Activated CD8-positive, alpha-beta T cell treated with anti-CD3 and anti-CD28 coated beads for 36 hours (primary cell): ENCODE results near the gene PRMT3. TPM values are rescaled to one million over a fixed set of nuclear protein-coding genes. Genes with fewer than 3 reads are reported as not detected.

ENCODE experiments used
- ATAC-seq: fragments of 200-7000 bp; cut with Tn5 transposase; one replicate; pipeline ENCODE4 v1.10.0; 2021; ENCODE audit warnings: mild to moderate bottlenecking, moderate library complexity
- CTCF ChIA-PET: fragments of 350-600 bp; sonication (Branson Sonifier 250); formaldehyde crosslinking; loops from one replicate; lab custom pipeline; 2021; ENCODE audit warnings: antibody characterized with exemption; lab: Charles Lee
- POLR2A ChIA-PET: fragments of 350-600 bp; sonication (Branson Sonifier 250); formaldehyde crosslinking; loops from one replicate; lab custom pipeline; 2021; ENCODE audit warnings: antibody characterized with exemption; lab: Charles Lee
- DNase-seq: peaks from one replicate; pipeline ENCODE4 v3.0.0-alpha.2; 2020
- H3K27ac Mint-ChIP-seq: one replicate; pipeline ENCODE4 v1.8.0; 2021; ENCODE audit warnings: mild to moderate bottlenecking, mixed read lengths
- H3K27me3 Mint-ChIP-seq: one replicate; pipeline ENCODE4 v1.8.0; 2021; ENCODE audit warnings: mixed read lengths
- H3K36me3 Mint-ChIP-seq: one replicate; pipeline ENCODE4 v1.8.0; 2021; ENCODE audit warnings: low read depth, mixed read lengths
- H3K4me1 Mint-ChIP-seq: one replicate; pipeline ENCODE4 v1.8.0; 2021; ENCODE audit warnings: low read depth, mixed read lengths
- H3K4me3 Mint-ChIP-seq: one replicate; pipeline ENCODE4 v1.8.0; 2021; ENCODE audit warnings: mild to moderate bottlenecking, moderate library complexity, mixed read lengths
- H3K9me3 Mint-ChIP-seq: one replicate; pipeline ENCODE4 v1.8.0; 2021; ENCODE audit warnings: mixed read lengths
- intact Hi-C: fragments of 100-400 bp; cut with micrococcal nuclease; formaldehyde crosslinking; loops from one replicate; pipeline ENCODE4 v1.10.0; 2022
- total RNA-seq, 2 experiments: library from RNA; stranded (reverse); gene quantifications; one replicate each; pipeline ENCODE4 v1.2.3, GENCODE V29; 2021
- TF ChIP-seq, protein P1 (sequence below): fragments of 200-600 bp; IDR thresholded peaks from one replicate; pipeline ENCODE4 v1.8.0; 2022; ENCODE audit warnings: antibody characterized with exemption, mild to moderate bottlenecking

The PRMT3 gene
- total RNA-seq, 2 experiments from 2014 or later, result 33.3 to 36.4 TPM

DNA sequence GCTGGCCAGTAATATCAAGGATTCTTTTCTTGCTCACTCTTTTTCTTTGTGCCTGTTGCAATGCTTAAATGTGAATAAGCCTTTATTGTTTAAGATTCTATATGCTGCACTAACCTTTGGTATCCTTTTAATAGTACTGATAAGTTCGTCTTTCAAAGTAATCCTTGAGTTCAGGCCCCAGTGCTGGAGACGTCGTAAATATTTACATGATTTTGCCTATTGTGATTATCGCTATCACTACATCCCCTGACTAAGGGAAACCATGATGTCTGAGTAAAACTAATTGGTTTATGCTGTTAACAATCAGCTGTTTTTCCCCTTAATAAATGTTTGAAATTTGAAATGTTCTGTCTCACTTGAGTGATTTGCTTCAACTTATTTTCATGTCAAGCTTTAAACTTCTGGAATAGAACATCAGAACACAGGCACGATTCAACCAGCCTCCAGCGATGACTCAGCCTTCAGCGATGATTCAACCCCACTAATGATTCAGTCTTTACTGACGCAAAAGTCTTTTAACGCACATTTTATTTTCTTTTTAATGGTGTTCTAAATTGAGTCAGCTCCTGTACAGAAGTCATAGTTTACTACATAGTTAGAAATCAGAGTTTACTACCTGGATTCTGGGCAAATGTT, 20.1 kb upstream of the PRMT3 start:
- TF ChIP-seq, protein P1, sequence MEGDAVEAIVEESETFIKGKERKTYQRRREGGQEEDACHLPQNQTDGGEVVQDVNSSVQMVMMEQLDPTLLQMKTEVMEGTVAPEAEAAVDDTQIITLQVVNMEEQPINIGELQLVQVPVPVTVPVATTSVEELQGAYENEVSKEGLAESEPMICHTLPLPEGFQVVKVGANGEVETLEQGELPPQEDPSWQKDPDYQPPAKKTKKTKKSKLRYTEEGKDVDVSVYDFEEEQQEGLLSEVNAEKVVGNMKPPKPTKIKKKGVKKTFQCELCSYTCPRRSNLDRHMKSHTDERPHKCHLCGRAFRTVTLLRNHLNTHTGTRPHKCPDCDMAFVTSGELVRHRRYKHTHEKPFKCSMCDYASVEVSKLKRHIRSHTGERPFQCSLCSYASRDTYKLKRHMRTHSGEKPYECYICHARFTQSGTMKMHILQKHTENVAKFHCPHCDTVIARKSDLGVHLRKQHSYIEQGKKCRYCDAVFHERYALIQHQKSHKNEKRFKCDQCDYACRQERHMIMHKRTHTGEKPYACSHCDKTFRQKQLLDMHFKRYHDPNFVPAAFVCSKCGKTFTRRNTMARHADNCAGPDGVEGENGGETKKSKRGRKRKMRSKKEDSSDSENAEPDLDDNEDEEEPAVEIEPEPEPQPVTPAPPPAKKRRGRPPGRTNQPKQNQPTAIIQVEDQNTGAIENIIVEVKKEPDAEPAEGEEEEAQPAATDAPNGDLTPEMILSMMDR, result no peak

DNA sequence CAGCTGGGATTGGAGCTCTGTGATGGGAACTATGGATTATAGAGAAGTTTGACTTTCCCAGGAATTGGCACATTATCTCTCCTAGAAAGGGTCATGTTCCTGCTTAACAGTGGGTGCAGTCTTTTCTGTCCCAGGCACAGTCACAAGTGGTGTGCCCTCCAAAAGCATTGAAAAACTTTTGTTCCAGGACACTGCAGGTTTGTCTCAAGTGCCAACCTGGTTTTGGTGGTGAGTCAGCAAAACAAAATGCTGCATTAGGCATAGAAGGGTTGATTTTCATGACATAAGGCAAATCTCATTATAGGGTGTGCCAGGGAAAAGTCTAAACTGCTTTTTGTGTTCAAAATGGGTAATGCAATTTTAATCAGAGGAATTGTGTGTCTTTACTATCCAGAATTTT, 19.1 kb upstream of the PRMT3 start:
- peaks cover 35% of the 10 kb centered on the region for H3K4me1 Mint-ChIP-seq
- intact Hi-C loops, result no loop called here
- no peak overlapping the region for H3K4me3 Mint-ChIP-seq
- ChIA-PET POLR2A (no interaction called here), CTCF (interaction anchor here (1.0 to 1.7 kb wide), 4 partner anchors 13 to 240 kb away, joined by 3 to 6 read pairs (median 4); no protein-coding TSS in a partner anchor)
- no peaks in the 10 kb centered on the region for H3K27me3 Mint-ChIP-seq
- DNase-seq (no peak), ATAC-seq (no peak)
- TF ChIP-seq, protein P1, result no peak
- peak overlapping the region; percentile 58 for H3K27ac Mint-ChIP-seq
- H3K9me3 Mint-ChIP-seq, result peaks cover 1% of the 10 kb centered on the region
- H3K36me3 Mint-ChIP-seq, result peaks cover 65% of the 10 kb centered on the region

More for the DNA sequence above, 20.1 kb upstream of the PRMT3 start:
- ChIA-PET CTCF (interaction anchor here (1.2 to 1.7 kb wide), 5 partner anchors 12 to 239 kb away, joined by 3 to 5 read pairs (median 4); no protein-coding TSS in a partner anchor), POLR2A (no interaction called here)
- DNase-seq, result peak; percentile 82
- Mint-ChIP-seq H3K36me3 (peaks cover 67% of the 10 kb centered on the region), H3K27me3 (no peaks in the 10 kb centered on the region), H3K4me1 (peaks cover 45% of the 10 kb centered on the region), H3K9me3 (peaks cover 5% of the 10 kb centered on the region), H3K4me3 (peak overlapping the region; percentile 38), H3K27ac (peak overlapping the region; percentile 85)
- ATAC-seq, result peak; percentile 70
- intact Hi-C loops, result no loop called here

DNA sequence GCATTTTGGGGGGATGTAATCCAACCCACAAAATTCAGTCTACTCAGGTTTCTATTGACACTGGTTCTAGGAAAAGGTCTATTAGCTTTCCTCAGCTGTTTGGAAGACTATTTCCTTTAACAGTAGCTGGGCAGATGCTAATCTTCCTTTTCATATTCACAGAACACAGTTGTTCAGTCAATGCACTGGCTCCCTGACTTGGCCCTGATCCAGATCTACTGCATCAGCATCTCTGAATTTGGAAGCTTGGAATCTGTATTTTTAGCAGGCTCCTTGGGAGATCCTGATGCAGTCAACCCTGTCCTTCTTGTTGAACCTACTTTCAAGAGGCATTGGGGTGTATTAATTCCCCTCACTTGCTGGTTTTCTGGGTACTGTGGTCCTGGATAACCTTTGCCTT, 17.7 kb upstream of the PRMT3 start:
- ChIA-PET CTCF (interaction anchor here (0.9 to 1.6 kb wide), 2 partner anchors 17 to 242 kb away, joined by 3 to 6 read pairs; no protein-coding TSS in a partner anchor), POLR2A (no interaction called here)
- DNase-seq, result no peak
- peaks cover 41% of the 10 kb centered on the region for H3K4me1 Mint-ChIP-seq
- no peak overlapping the region for H3K4me3 Mint-ChIP-seq
- no peak for ATAC-seq
- H3K9me3 Mint-ChIP-seq, result peaks cover 1% of the 10 kb centered on the region
- intact Hi-C loops, result no loop called here
- TF ChIP-seq, protein P1, result no peak
- peak overlapping the region; percentile 38 for H3K27ac Mint-ChIP-seq
- H3K36me3 Mint-ChIP-seq, result peaks cover 64% of the 10 kb centered on the region
- no peaks in the 10 kb centered on the region for H3K27me3 Mint-ChIP-seq

DNA sequence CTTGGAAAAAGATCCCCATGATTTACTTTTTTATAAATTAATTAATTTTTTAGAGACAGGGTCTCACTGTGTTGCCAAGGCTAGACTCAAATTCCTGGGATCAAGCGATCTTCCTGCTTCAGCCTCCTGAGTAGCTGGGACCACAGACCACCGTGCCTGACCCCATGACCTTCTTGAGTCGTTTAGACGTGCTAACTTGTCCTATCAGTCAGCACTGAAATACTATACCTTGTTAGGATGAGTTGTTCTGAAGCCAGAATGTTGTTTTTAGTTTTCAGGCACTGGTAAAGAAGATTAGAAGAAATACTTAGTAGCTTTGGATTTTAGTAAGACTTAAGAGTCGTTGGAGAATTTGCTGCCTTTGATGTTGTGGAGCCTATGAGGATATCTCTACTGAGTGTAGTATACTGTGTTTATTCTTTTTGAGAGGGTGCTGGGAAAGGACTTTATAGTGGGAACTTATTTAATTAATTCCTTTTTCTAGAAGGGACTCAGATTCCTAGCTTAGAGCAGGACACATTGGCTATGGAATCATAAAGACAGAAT, 15.4 kb upstream of the PRMT3 start:
- peaks cover 49% of the 10 kb centered on the region for H3K36me3 Mint-ChIP-seq
- no peaks in the 10 kb centered on the region for H3K9me3 Mint-ChIP-seq
- H3K27me3 Mint-ChIP-seq, result no peaks in the 10 kb centered on the region
- DNase-seq (no peak), ATAC-seq (no peak)
- intact Hi-C loops, result no loop called here
- peaks cover 22% of the 10 kb centered on the region for H3K4me1 Mint-ChIP-seq
- CTCF ChIA-PET, result interaction anchor here (1.0 to 1.1 kb wide), 3 partner anchors 21 to 244 kb away, joined by 3 to 6 read pairs (median 4); no protein-coding TSS in a partner anchor
- TF ChIP-seq, protein P1, result no peak
- POLR2A ChIA-PET, result interaction anchor here (1.0 kb wide), 1 partner anchor 8 kb away, joined by 3 read pairs; no protein-coding TSS in a partner anchor
- no peak overlapping the region for H3K4me3 Mint-ChIP-seq
- H3K27ac Mint-ChIP-seq, result no peak overlapping the region

DNA sequence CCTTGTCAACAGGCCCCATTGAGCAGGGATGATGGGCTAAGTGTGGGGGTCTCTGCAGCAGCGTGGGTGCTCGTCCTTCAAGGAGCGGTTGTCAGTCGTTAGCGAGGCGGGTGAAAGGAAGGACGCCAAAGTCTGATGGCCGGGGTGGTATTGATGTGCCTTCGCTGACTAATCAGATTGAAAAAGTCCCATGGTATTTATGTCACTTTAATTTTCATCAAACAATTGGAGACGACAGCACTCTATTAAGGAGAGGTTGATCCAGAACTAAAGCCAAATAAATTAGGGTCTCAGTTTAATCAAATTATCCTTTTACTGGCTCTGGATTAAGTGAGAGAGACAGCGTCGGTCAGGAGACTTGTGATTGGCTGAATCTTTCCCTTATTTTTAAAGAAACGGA, 14.4 kb upstream of the PRMT3 start:
- Mint-ChIP-seq H3K4me1 (peaks cover 15% of the 10 kb centered on the region), H3K36me3 (peaks cover 42% of the 10 kb centered on the region), H3K9me3 (no peaks in the 10 kb centered on the region), H3K27me3 (no peaks in the 10 kb centered on the region), H3K27ac (no peak overlapping the region), H3K4me3 (no peak overlapping the region)
- POLR2A ChIA-PET, result interaction anchor here (1.0 kb wide), 1 partner anchor 9 kb away, joined by 3 read pairs; no protein-coding TSS in a partner anchor
- CTCF ChIA-PET, result interaction anchor here (1.1 kb wide), 1 partner anchor 240 kb away, joined by 4 read pairs; no protein-coding TSS in a partner anchor
- TF ChIP-seq, protein P1, result no peak
- intact Hi-C loops, result no loop called here
- DNase-seq (no peak), ATAC-seq (no peak)
